Hair follicular keratinocyte (primary cell): ENCODE data around the gene PRDM12. TPM values are rescaled to one million over a fixed set of nuclear protein-coding genes. Genes with fewer than 3 reads are reported as not detected.

Source experiments
- total RNA-seq: library from RNA; depleted of rRNA; stranded (reverse); fragments of >200 nt; gene quantifications from 2 replicates; pipeline ENCODE4 v1.2.3, GENCODE V29; 2015

Gene PRDM12
- total RNA-seq = not detected in 2 replicates

GRCh38 chr9:130664251-130665028 is at the start of gene PRDM12:
Gene PRDM12 (plus strand): TSS chr9:130664594. CDS start chr9:130664654, 60 bp downstream.

GRCh38 chr9:130693426-130694191 is 29.2 kb downstream of the PRDM12 start, which contains the start of gene EXOSC2:
Gene EXOSC2 (plus strand): TSS chr9:130693780. CDS start chr9:130693792, 12 bp downstream.

Other genes starting within 250 kb of the PRDM12 start
- 26.6 and 113 TPM in 2 replicates for gene ASS1, start 219.6 kb upstream of the PRDM12 start, total RNA-seq
- gene FUBP3, start 85.0 kb upstream of the PRDM12 start, total RNA-seq = 24.4 and 25.7 TPM in 2 replicates
- 22.0 and 42.1 TPM in 2 replicates for gene EXOSC2, start 29.2 kb downstream of the PRDM12 start, total RNA-seq
- gene ABL1, start 170.7 kb downstream of the PRDM12 start, total RNA-seq = 28.3 and 28.6 TPM in 2 replicates
- not detected in 2 replicates for gene QRFP, start 232.2 kb downstream of the PRDM12 start, total RNA-seq